HG03354 (cell line): ENCODE results near the gene LYZL6.
"Not testable (repeated sequence)": the region's sequence is repeated elsewhere in the genome, so short reads cannot be mapped to it uniquely, and the experiment has no call there.

Experiments used
- ATAC-seq: cut with Tn5 transposase; IDR thresholded peaks from one replicate; pipeline ENCODE4 v1.9.1; 2021; ENCODE audit warnings: mild to moderate bottlenecking; ENCODE audit not compliant: unreplicated experiment, poor library complexity, severe bottlenecking

Gene LYZL6

DNA sequence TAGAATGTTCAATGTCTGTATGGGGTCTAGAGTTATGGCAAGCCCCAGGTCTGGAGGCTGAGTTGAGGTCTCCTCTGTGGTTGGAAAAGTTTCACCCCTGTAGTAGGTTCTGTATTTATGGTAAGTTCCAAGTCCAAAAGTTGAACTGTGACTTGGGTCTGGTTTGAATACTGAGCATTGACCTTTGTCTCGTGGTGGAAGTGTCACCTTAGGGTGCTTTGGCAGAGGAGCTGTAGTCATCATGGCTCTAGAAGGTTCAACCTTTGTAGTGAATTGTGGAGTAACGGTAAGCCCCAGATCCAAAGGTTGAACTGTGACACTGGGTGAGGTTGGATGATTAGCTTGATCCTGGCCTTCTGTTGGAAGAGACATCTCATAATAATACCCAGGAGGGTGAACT, 30.6 kb downstream of the LYZL6 start:
- ATAC-seq: no peak

DNA sequence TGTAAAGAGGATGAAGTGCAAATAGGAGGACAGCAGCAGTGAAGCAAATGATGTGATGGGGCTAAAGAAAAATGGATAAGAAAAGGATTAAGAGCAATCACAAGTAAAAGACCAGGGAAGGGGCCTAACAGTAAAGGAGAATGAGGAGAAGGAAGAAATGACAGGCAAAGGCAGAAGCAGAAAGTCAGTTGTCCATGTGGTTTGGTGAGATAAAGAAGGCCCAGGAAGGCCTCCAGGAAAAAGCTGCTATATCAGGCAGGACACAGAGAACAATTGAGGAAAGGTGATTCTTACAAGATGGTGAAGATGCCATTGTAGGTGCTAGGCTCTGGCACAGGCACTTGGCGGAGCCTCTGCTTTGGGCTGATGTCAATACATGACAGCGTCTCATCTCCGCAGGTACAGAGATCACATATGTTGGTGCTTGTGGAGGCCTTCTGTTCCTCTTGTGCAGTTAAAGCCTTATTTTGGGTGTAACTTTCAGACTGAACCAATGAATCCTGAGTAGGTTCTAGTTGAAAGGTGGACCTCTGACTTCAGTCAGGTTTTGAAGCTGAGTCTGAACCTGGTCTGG, 31.1 kb downstream of the LYZL6 start:
- ATAC-seq: no peak

DNA sequence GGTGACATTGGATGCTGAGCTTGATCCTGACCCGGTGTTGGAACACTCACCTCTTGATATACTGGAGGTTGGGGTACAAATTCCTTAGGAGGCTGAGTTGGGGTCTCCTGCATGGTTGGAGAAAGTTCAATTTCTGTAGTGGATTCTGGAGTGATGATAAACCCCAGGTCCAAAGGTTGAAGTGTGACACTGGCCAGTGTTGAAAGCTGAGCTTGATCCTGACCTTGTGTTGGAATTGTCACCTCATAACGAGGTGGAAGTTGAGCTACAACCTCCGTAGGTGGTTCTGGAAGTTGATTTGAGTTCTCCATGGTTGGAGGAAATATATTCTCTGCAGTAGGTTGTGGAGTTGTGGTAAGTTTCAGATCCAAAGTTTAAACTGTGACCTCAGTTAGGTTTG, 34.1 kb downstream of the LYZL6 start:
- ATAC-seq: no peak

DNA sequence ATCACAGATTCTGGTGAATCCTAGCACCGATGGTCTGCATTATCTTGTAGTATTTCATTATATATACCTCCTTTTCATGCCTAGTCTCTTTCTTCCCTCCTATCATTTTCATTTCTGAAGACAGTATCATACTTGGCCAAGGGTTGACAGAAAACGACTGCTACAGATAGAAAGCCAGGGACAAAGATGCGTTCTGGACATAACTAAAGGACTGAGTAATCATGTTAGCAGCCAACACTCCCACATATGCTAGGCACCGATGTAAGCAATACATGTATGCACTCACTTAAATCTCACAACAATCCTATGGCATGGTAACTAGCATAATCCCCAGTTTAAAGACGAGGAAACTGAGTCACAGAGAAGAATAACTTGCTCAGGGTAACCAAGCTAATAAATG, 35.8 kb downstream of the LYZL6 start:
- no peak for ATAC-seq

DNA sequence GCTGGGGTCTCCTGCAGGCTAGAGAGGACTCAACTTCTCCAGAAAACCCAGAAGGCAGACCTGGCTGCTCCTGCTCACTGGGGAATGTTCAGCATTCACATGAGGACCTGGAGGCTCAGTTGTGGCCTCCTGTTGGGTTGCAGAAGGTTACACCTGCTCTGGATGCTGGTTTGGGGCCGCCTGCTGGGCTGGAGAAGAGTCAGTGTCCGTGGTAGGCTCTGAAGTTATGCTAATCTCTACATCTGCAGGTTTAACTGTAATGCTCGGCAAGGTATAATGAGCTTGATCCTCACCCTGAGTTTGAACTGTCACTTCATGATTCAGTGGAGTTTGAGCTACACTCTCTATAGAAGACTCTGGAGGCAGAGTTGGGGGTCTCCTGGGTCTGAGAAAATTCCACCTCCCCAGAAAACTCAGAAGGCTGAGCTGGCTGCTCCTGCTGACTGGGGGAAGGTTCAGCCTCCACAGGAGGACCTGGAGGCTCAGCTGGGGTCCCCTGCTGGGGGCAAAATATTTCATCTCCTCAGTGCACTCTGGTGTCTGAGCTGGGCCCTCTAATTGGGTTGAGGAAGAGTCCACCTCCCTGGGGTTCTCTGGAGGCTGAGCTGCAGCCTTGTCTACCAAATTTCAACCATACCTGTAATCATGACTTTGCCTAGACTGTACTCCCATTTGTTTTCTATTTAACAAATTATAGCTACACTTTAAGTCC, 36.4 kb downstream of the LYZL6 start:
- no peak for ATAC-seq

DNA sequence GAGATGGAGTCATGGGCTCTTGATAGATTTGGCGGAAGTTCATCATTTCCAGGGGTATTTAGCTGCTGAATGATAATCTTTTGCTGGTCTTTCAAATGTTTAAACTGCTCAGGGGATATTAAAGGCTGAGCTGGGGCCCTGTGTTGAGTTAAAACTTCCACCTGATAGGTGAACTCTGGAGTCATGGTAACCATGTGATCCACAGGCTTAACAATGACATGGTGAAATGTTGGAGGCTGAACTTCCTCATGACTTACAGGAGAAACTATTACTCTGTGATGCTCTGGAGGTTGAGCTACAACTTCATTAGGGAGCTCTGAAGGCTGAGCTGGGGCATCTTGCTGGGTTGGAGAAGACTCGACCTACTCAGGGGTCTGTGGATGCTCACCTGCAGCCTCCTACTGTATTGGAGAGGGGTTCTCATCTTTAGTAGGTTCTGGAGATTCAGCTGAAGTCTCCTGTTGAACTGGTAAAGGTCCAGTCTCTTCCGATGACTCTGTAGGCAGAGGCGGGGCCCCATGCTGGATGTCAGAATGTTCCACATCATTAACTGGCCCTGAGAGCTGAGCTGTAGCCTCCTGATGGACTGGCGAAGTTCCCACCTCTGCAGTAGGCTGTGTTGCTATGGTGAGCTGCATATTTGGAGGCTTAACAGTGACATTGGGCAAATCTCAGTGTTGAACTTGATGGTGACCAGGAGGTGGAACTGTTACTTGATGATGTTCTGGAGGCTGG, 37.2 kb downstream of the LYZL6 start:
- no peak for ATAC-seq

DNA sequence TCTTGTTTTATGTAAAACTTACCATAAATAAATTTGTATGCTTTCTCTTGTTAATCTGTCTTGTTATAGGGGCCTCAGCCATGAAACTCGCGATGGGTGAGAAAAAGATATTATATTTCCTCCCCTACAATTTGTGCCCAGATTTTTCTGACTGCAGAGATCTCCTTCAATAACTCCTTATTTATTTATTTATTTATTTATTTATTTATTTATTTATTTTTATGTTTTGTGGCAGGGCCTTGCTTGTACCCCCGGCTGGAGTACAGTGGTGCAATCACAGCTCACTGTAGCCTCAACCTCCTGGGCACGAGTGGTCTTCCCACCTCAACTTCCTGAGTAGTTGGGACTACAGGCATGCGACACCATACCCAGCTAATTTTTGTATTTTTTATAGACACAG, 40.1 kb downstream of the LYZL6 start:
- ATAC-seq: no peak

DNA sequence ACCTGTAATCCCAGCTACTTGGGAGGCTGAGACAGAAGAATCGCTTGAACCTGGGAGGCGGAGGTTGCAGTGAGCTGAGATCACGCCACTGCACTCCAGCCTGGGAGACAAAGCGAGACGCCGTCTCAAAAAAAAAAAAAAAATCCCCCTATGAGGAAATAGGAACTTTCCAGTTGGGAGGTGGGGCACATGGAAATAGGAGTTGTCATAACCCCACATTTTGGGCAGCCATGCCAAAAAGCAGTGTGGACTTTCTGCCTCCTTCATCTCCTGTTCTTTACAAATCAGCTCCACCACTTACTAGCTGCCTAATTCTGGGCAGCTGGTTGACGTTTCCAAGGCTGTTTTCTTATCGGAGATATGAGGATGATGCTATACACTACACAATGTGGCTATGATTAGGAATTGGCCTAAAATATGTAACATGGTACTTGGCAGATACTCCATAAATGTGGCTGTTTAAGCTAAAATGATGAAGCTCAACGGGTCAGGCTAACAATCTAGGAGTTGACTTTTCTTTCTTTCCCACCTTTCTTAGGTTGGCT, 41.8 kb downstream of the LYZL6 start:
- no peak for ATAC-seq

DNA sequence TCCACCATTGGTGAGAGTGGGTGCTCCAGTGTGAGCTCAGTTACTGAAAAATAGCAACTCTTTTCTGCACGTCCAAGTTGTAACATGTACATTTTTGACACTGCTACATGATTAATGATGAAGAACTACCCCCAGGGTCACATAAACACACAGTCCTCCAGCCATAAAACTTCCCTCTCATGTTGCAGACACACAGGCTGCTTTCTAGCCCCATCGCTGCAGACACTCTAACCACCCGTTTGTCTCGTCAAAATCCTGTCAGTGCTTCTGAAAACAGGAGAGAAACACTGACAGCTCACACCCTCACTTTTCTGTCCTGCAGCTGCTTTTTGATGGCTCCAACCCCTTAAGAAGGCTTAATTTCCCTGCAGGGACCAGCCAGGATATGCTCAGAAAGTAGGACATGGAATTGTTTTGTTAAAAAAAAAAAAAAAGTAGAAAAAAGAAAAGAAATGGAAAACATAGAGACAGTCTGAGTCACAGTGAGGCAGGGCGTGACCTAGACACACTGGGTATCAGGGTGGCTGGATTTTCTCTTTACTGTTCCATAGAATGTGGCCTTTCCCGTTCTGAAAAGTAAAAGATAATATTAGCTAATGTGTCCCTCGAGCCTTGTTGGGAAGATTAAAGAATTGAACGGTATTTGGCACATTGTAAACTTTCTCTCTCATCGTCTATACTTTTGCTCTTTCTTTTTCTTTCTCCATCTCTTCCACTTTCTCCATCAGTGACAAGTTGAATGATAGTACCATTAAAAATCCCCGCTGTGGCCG, 42.6 kb downstream of the LYZL6 start:
- ATAC-seq: no peak

DNA sequence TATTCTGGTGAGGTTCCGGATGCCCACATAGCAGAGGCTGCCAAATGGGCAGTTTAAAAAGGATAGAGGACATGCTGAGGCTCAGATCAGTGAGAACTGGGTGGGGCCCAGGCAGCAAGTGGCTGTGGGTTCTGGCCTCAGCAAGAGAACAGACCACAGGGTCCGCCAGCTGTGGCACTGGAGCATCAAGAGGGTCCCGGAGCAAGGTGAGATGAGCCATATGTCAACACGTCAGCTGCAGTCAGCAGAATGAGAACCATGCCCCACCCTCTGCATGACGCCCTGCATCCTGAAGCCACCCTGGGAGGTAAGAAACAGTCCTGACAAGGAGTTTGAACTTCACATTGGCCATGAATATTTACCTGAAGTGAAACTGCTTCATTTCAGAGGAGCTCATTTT, 43.2 kb downstream of the LYZL6 start:
- ATAC-seq: no peak

DNA sequence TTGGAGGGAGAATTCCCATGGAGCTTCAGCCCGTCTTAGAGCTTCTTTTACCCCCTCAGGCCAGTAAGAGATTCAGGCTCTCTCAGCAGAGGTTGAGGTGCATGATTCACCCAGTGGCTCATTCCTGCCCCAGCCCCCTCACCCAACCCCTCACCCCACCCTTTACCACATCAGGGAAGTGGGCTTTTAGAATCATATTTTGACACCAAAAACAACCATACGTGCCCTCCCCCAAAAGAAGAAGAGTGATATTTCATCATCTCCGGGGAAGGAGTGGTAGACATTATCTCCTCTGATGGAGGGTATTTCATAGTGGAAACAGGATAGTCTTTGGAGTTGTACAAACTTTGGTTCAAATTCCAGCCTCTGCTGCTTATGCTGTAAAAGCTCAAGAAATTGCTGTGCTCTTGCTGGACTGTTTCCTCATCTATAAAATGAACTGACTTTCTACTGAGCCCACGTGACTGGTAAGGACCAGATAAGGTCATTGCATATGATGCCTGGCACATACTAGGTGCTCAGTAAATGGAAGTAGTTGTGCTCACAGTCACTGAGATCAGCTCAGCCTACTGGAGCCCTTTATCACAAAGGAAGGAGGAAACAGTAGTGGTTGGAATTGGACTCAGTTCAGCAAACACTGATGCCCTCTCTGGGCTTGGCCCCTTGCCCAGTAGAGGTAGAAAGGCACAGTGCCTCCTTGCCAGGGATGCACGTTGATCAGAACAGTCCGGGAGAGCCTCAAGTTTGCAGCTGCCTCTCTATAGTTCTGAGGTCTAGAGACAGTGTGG, 45.0 kb downstream of the LYZL6 start:
- ATAC-seq: no peak

DNA sequence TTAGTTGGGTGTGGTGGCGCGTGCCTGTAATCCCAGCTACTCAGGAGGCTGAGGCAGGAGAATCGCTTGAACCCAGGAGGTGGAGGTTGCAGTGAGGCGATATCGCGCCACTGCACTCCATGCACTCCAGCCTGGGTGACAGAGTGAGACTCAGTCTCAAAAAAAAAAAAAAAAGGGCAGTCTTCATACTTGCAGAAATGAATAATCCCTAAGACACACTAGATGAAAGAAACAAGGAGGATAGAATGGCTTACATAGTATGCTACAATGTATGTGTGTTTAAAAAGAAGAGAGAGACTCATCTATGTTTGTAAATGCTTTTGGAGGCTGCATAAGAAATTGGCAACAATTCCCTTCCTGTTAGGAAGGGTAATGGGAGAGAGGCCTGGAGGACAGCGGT, 45.7 kb downstream of the LYZL6 start:
- ATAC-seq: not testable (repeated sequence)

DNA sequence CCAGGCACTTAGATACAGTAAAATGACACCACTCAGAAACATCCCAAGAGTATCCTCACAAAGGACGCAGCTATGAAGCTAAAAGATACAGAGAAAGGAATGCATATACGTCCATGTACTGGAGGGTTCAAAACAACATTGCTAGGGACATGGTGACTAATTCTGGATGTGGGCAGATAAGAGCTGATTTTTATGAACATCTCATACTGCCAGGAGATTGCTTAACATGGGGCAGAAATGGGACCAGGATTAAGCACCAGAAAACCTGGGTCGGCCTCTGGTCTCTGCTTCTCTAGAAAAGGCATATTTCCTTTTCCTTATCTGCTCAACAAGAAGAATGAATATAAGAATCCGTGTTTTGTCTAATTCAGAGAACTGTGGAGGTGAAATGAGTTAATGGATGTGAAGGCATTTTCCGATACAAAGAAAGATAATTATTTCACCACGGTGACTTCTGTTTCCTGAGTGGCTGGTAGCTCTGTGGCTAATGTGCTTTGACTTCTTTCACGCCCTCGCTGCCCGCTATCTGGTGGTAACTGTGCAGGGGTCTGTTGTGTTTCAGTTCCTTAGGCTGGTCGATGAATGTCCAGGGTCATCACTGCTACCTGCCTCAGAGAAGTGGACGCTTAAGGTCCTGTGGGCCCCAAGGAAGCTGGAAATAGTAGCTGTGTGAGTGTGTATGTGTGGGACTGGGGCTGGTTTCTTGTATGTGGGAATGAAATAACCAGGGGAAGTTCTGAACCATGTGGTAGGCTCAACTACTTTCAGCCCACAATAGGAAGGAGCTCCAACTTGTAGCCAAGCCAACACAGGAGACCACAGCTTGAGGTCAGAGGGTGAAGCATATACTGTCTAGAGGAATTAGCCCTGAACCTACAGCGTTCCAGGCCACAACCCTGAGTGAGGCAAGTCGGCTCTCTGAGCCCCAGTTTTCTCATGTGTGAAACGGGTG, 47.6 kb downstream of the LYZL6 start:
- ATAC-seq: no peak

DNA sequence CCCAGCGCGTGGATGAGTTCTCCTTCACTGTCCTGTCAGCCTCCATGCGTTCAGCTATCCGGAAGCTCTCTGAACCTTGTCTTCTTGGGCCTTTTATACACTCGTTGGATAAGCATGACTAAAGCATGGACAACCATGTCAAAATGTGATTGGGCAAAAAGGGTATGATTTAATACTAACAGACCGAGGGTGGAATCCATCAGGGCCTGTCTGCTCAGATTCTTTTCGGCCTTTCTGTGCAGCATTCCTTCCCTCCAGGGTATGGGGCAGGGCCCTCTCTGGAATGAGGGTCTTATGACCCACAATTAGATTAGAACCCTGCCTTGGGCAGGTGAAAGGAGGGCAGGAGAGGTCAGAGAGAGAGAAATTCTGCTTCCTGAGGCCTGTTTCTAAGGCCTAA, 49.3 kb downstream of the LYZL6 start:
- ATAC-seq: no peak

DNA sequence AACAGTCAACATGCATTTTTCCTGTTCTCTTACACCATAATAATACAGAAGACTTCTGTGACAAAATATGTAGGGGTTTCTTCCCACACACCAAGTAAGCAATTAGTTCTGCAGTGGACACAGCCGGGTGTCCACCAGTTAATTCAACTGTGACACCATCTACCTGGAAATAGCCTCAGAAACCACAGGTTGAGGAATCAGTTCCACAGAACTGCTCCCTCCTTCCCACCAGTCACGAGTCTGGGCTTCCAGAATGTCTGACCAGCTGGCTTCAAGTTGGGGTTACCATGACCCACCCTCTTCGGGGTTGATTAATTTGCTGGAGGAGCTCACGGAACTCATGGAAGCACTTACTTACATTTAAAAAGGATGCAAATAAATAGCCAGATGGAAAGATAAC, 49.8 kb downstream of the LYZL6 start:
- ATAC-seq: no peak

DNA sequence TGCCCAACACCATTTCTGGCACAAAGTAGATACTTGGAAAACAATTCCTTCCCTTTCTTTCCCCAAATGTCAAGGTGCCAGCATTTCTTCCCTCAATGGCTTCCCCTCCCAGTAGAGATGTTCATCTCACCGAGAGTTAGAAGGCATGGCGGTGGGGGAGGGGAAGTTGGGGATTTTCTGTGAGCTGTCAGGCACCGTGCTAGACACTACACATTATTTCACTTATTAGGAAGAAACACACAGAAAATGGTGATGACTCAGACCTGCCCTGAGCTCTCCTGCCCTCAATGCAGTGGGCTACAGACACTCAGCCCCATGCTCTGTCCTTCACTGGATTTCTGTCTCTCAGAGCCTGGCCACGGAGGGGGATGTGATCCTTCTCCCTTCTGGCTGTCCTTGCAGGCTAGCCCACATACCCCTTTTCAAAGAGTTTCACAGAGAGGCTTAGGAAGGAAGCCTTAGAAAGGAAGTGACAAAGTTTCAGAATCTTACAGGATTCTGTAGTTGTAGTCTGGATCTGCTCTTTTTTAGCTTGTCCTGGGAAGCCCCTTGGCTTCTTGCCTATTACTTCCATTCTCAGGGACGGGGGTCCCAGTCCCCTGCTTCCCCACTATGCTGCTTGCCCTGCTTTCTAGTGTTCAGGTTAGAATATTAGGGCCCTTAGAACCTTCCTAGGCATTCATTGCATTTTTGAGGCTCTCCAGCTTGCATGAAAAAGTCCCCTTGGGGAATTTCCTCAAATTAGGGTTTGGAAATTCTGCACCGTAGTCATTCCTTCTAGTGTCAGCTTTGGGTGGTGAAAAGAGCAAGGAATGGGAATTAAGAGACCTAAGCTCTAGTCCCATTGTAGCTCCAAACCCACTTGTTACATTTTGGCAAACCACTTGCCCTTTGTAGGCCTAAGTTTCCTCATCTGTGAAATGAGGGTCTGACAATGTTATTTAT, 51.1 kb downstream of the LYZL6 start:
- no peak for ATAC-seq

DNA sequence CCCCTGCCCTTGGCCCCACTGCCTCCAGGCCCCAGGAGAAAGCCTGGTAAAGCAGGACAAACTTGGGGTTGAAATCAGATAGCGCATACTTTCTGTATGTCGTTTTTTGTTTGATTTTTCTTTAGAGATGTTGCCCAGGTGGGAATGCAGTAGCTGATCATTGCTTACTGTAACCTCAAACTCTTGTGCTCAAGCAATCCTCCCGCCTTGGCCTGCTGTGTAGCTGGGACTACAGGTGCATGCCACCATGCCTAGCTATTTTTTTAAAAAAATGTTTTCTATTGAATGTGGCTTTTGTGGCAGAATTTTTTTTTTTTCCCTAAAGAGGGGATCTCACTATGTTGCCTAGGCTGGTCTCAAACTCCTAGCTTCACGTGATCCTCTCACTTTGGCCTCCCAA, 52.2 kb downstream of the LYZL6 start:
- no peak for ATAC-seq
